Measurements from ENCODE around the gene C6orf141.
"Not testable (repeated sequence)": the region's sequence is repeated elsewhere in the genome, so short reads cannot be mapped to it uniquely, and the experiment has no call there.

C6orf141 gene

GRCh38 chr6:49582529-49582928 is 32.1 kb downstream of the C6orf141 start:
- no peak for DNase-seq

- DNase-seq: not testable (repeated sequence)
These were observed 36.8 kb downstream of the C6orf141 start for GRCh38 chr6:49587262-49587661.
